Kidney epithelial cell (primary cell): ENCODE results near the gene NPTX1. TPM values are rescaled to one million over a fixed set of nuclear protein-coding genes. Genes with fewer than 3 reads are reported as not detected.

Source experiments
- DNase-seq: peaks from one replicate; pipeline ENCODE4 v3.0.0-alpha.2; 2010; ENCODE audit warnings: low read depth
- H3K27me3 ChIP-seq: 2 replicates; pipeline ENCODE4 v1.6.0; 2011; ENCODE audit warnings: low read length; ENCODE audit not compliant: control insufficient read depth, insufficient read depth
- H3K36me3 ChIP-seq: 2 replicates; pipeline ENCODE4 v1.5.1; 2011; ENCODE audit warnings: low read length; ENCODE audit not compliant: control insufficient read depth, insufficient read depth
- H3K4me3 ChIP-seq: 2 replicates; pipeline ENCODE4 v1.5.1; 2011; ENCODE audit warnings: low read depth, mild to moderate bottlenecking, control low read depth, low read length
- total RNA-seq: library from RNA; depleted of rRNA; stranded (reverse); fragments of >200 nt; gene quantifications from 2 replicates; pipeline ENCODE4 v1.2.3, GENCODE V29; 2015
- TF ChIP-seq, protein P1 (sequence below): IDR thresholded peaks from 2 replicates; pipeline ENCODE4 v1.5.1; 2011; ENCODE audit warnings: mild to moderate bottlenecking, moderate library complexity, low read length, control low read depth, inconsistent platforms; ENCODE audit not compliant: insufficient read depth, poor library complexity, severe bottlenecking

Gene NPTX1
- total RNA-seq, 1 donor from 2014 or later, result not detected

DNA sequence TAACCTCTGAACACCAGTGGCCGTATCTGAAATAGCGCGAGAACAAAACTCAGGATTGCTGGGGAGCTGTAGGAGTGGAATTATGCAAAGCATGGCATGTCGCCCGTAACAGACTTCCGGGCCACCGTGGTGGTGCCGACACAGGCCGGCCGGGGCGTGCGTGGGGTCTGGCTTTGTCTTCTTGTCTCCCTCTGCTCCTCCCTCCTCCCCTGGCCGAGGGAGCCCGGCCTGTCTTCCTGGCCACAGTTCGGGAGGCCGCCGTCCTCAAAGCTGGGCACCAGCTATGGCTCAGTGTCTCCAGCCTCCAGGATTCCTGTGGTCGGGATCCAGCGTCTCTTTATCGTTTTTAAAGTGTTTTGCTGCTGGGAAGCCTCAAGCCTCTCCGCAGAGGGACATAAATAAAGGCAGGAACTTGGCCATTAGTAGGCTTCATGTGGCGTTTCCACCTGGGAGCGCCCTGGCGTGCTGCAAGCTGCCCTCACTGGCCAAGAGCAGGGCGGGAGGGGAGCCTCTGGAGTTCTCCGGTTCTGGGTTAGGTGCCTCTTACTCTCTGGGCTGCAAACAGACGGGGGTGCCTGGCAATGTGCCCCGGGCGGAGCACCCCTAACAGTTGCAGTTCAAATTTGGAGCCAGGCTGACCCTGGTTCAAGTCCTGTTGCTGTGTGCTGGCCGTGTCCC lies 22.0 kb upstream of the NPTX1 start:
- no peak for DNase-seq
- Histone ChIP-seq H3K36me3 (no peaks in the 10 kb centered on the region), H3K27me3 (peaks cover 7% of the 10 kb centered on the region), H3K4me3 (no peak overlapping the region)
- TF ChIP-seq, protein P1, sequence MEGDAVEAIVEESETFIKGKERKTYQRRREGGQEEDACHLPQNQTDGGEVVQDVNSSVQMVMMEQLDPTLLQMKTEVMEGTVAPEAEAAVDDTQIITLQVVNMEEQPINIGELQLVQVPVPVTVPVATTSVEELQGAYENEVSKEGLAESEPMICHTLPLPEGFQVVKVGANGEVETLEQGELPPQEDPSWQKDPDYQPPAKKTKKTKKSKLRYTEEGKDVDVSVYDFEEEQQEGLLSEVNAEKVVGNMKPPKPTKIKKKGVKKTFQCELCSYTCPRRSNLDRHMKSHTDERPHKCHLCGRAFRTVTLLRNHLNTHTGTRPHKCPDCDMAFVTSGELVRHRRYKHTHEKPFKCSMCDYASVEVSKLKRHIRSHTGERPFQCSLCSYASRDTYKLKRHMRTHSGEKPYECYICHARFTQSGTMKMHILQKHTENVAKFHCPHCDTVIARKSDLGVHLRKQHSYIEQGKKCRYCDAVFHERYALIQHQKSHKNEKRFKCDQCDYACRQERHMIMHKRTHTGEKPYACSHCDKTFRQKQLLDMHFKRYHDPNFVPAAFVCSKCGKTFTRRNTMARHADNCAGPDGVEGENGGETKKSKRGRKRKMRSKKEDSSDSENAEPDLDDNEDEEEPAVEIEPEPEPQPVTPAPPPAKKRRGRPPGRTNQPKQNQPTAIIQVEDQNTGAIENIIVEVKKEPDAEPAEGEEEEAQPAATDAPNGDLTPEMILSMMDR, result no peak

DNA sequence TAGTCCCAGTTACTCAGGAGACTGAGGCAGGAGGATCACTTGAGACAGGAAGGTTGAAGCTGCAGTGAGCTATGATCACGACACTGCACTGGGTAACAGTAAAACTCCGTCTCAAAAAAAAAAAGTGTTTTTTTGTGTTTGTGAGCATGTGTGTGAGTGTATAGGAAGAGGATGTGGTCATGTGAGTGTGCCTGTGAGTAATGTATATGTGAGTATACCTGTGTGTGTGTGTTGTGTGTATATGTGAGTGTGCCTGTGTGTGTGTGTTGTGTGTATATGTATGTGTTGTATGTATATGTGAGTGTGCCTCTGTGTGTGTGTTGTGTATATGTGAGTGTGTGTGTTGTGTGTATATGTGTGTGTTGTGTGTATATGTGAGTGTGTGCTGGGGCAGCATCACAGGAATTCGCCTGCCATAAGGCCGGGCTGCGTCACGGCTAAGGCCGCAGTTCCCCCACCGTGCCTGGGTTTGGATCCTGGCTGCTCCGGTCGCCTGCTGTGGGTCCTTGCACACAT lies 21.4 kb upstream of the NPTX1 start:
- peaks cover 9% of the 10 kb centered on the region for H3K27me3 ChIP-seq
- TF ChIP-seq, protein P1, result no peak
- no peak for DNase-seq
- no peak overlapping the region for H3K4me3 ChIP-seq
- H3K36me3 ChIP-seq, result no peaks in the 10 kb centered on the region

DNA sequence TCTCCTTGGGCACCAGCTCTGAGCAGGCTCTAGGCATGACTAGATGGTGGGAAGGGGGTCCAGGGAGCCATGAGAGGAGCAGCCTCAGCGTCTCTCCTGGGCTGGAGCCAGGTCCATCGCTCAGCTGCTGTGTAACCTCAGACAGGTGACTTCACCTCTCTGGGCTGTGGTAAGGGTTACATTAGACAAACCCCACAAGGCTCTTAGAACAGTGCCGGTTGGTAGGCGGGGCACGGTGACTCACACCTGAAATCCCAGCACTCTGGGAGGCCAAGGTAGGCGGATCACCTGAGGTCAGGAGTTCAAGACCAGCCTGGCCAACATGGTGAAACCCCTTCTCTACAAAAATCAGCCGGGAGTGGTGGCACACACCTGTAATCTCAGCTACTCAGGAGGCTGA lies 18.1 kb upstream of the NPTX1 start:
- Histone ChIP-seq H3K36me3 (no peaks in the 10 kb centered on the region), H3K27me3 (peaks cover 17% of the 10 kb centered on the region), H3K4me3 (no peak overlapping the region)
- DNase-seq, result no peak
- TF ChIP-seq, protein P1, result no peak

DNA sequence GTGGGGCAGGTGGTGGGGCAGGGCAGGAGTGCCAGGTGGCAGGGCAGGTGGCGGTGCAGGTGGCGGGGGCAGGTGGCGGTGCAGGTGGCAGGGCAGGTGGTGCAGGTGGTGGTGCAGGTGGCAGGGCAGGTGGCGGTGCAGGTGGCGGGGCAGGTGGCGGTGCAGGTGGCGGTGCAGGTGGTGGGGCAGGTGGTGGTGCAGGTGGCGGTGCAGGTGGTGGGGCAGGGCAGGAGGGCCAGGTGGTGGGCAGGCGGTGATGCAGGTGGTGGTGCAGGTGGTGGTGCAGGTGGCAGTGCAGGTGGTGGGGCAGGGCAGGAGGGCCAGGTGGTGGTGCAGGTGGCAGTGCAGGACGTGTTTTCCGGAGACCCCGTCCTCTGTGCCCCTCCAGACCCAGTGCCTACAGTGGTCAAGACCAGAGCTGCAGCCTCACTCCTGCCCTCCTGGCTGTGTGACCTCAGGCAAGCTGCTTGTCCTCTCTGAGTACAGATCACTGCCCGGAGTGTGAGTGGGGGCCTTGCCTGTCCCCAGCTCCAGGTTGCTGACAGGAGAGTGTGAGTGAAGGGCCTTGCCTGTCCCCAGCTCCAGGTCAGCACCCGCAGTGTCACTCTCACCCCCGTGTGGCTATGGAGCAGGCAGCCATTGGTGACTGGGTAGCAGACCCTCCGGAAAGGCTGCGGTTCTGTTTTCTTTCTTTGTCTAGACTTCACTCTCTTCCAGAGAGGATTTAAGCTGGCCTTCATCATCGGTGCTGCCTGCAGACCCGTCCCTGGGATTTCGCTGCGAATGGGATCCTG lies 16.1 kb upstream of the NPTX1 start:
- no peak overlapping the region for H3K4me3 ChIP-seq
- TF ChIP-seq, protein P1, result no peak
- peaks cover 18% of the 10 kb centered on the region for H3K27me3 ChIP-seq
- H3K36me3 ChIP-seq, result no peaks in the 10 kb centered on the region
- DNase-seq, result no peak

DNA sequence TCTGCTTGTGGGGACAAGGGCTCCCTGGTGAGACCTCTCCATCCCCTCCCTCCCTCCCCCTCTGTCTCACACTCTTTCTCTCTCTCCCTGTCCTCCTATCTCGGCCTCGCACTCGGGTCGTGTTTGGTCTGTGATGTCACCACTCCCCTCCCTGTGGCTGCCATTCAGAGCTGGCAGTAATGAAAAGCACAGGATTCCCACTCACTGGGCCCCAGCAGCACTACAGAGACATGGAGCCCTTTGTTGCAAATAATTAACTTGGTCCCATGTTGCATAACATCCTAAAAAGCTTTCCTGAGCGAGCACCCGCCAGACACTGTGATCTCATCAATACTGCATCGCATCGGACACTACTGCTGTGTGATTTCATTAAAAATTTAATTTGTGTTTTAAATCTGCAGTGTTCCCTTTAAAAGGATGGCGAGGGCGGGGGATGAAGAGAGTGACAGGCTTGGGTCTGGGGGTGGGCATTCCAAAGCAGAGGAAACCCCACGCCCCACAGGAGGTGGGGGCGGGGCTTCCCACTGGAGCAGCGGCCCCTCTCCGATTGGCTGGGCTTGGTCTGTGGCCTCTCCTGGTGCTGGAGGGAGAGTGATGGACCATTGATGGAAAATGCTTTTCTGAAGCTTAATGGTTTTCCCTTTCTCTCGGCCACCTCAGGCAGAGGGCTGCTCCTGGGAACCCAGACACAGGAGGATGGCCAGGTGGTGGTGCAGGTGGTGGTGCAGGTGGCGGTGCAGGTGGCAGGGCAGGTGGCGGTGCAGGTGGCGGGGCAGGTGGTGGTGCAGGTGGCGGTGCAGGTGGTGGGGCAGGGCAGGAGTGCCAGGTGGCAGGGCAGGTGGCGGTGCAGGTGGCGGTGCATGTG lies 15.3 kb upstream of the NPTX1 start:
- H3K4me3 ChIP-seq, result no peak overlapping the region
- DNase-seq, result no peak
- no peaks in the 10 kb centered on the region for H3K36me3 ChIP-seq
- H3K27me3 ChIP-seq, result peaks cover 25% of the 10 kb centered on the region
- TF ChIP-seq, protein P1, result no peak
